Adrenal gland (tissue), 12 donors: Measurements from ENCODE around the gene PATJ. TPM values are rescaled to one million over a fixed set of nuclear protein-coding genes. Genes with fewer than 3 reads are reported as not detected.

Source experiments
- DNase-seq, 7 donors: peaks; one replicate each; pipeline ENCODE4 v3.0.0-alpha.2; 2019 to 2020
- H3K27ac ChIP-seq, 5 donors: fragments of 200-600 bp; sonication (generic) in 4 of 5; 1 replicate in 3 of 5; 2 replicates in 2 of 5; pipeline versions ENCODE4 v1.5.1 to v1.8.0; 2016 to 2020; ENCODE audit warnings: mild to moderate bottlenecking in 1 of 5
- H3K27me3 ChIP-seq: fragments of 200-600 bp; 2 replicates; pipeline ENCODE4 v1.8.0; 2021
- H3K36me3 ChIP-seq, 2 donors: fragments of 200-600 bp; replicated peaks in 1 of 2; 1 replicate in 1 of 2; 2 replicates in 1 of 2; pipeline versions ENCODE4 v1.5.1 to v1.8.0; 2018 to 2022
- H3K4me1 ChIP-seq, 2 donors: fragments of 200-600 bp; replicated peaks in 1 of 2; 1 replicate in 1 of 2; 2 replicates in 1 of 2; pipeline versions ENCODE4 v1.5.1 to v1.8.0; 2018 to 2021
- H3K4me3 ChIP-seq, 4 donors: fragments of 200-600 bp; sonication (generic) in 3 of 4; one replicate each; pipeline ENCODE4 v1.5.1; 2016 to 2018
- H3K9me3 ChIP-seq, 3 donors: fragments of 200-600 bp; sonication (generic) in 1 of 3; replicated peaks in 1 of 3; 1 replicate in 2 of 3; 2 replicates in 1 of 3; pipeline versions ENCODE4 v1.5.1 to v1.8.0; 2016 to 2021
- CTCF ChIP-seq, 6 experiments: fragments of 450-650 bp in 4 of 6; fragments of 200-600 bp in 2 of 6; sonication (generic) in 1 of 6; IDR thresholded peaks; 1 replicate in 5 of 6; 2 replicates in 1 of 6; pipeline versions ENCODE4 v1.5.1 to v1.8.0; 2016 to 2021; ENCODE audit warnings: antibody characterized with exemption in 6 of 6, mild to moderate bottlenecking in 2 of 6, moderate library complexity in 1 of 6
- POLR2A ChIP-seq, 2 donors: fragments of 450-650 bp; IDR thresholded peaks; one replicate each; pipeline ENCODE4 v1.6.1; 2017; ENCODE audit warnings: antibody characterized with exemption in 2 of 2, mild to moderate bottlenecking in 2 of 2, moderate library complexity in 1 of 2
- WGBS, 4 donors: extraction: QIAGEN DNeasy Blood & Tissue Kit in 2 of 4; methylation state at CpG; one replicate each; pipeline versions ENCODE4 v1.1.5 to v1.1.7; 2013 to 2017; 5-methylcytosine and 5-hydroxymethylcytosine counted together
- intact Hi-C, 2 donors: fragments of 100-400 bp; cut with DNase I; formaldehyde crosslinking; loops; one replicate each; pipeline versions ENCODE4 v1.14.1 to v1.15.0; 2022 to 2023
- polyA plus RNA-seq, 3 donors: library from polyadenylated mRNA; stranded (reverse); fragments of 200-250 nt in 2 of 3; fragments of 350-450 nt in 1 of 3; fragmentation: Illumina TruSeq in 1 of 3; extraction: RNeasy Lipid Tissue Mini Kit (QIAGEN cat#74804) in 1 of 3; gene quantifications; one replicate each; pipeline ENCODE4 v1.2.3, GENCODE V29; 2013 to 2014
- total RNA-seq, 9 donors: library from RNA; depleted of rRNA in 4 of 9; stranded (reverse); fragments of >200 nt in 4 of 9; fragments of 120-200 nt in 1 of 9; fragmentation: NEBNext Ultra II Directional in 1 of 9; extraction: Animal tissue kit (Norgen Biotek cat#: 25700) in 1 of 9; gene quantifications; one replicate each; pipeline versions ENCODE4 v1.1.0 to v1.2.4, GENCODE V29; 2013 to 2023
- donor health status: healthy with polysubstance abuse.
- donor health status: Bipolar disorder and iron deficiency.
- donor health status: DM: yes; HTN: yes; CAD: no.
- donor health status: DM: no; HTN: no; CAD: no.
- donor health status: DM: no; HTN: no; CAD: no.
- donor health status: DM: yes; HTN: yes; CAD: no.

The PATJ gene
- total and polyA plus RNA-seq, 12 donors: 6.8 to 36.6 (median 23.4) TPM

GRCh38 chr1:62198069-62198780, 455.9 kb downstream of the PATJ start:
- Histone ChIP-seq H3K9me3 (no peaks in the 10 kb centered on the region), H3K4me1 (peaks cover 0 to 7% of the 10 kb centered on the region in 2 donors), H3K4me3 (no peak overlapping the region), H3K27ac (no peak overlapping the region), H3K36me3 (no peaks in the 10 kb centered on the region), H3K27me3 (peaks cover 15% of the 10 kb centered on the region)
- DNase-seq: no peak
- 51 to 56% (median 54%) methylated on average over 14 of the region's 14 CpGs for WGBS, 4 donors
- no peak for TF ChIP-seq POLR2A (IDR thresholded peaks at IDR 0.05)
- TF ChIP-seq CTCF (IDR thresholded peaks at IDR 0.05): no peak
- intact Hi-C loops: no loop called here

- Histone ChIP-seq H3K4me3 (no peak overlapping the region), H3K27ac (no peak overlapping the region), H3K9me3 (no peaks in the 10 kb centered on the region), H3K36me3 (no peaks in the 10 kb centered on the region), H3K27me3 (peaks cover 15% of the 10 kb centered on the region), H3K4me1 (peaks cover 0 to 7% of the 10 kb centered on the region in 2 donors)
- intact Hi-C loops: no loop called here
- peak; percentile 30 to 84 (median 83) for DNase-seq
- no peak for TF ChIP-seq POLR2A (IDR thresholded peaks at IDR 0.05)
- no peak for TF ChIP-seq CTCF (IDR thresholded peaks at IDR 0.05)
- WGBS, 4 donors: 3 to 15% (median 12%) methylated on average over 3 of the region's 3 CpGs
Measured at GRCh38 chr1:62198781-62199125, 456.5 kb downstream of the PATJ start.

- Histone ChIP-seq H3K36me3 (no peaks in the 10 kb centered on the region), H3K27me3 (no peaks in the 10 kb centered on the region), H3K9me3 (no peaks in the 10 kb centered on the region), H3K4me1 (no peaks in the 10 kb centered on the region), H3K4me3 (no peak overlapping the region), H3K27ac (no peak overlapping the region)
- intact Hi-C loops: no loop called here
- no peak for DNase-seq
- no peak for TF ChIP-seq POLR2A (IDR thresholded peaks at IDR 0.05)
- TF ChIP-seq CTCF (IDR thresholded peaks at IDR 0.05): no peak
- WGBS, 4 donors: 85 to 98% (median 91%) methylated on average over 2 of the region's 2 CpGs
Measured at GRCh38 chr1:62207187-62207586, 464.9 kb downstream of the PATJ start.

GRCh38 chr1:62208087-62208486, 465.8 kb downstream of the PATJ start:
- Histone ChIP-seq H3K4me1 (no peaks in the 10 kb centered on the region), H3K27me3 (no peaks in the 10 kb centered on the region), H3K36me3 (no peaks in the 10 kb centered on the region), H3K27ac (no peak overlapping the region), H3K4me3 (no peak overlapping the region), H3K9me3 (no peaks in the 10 kb centered on the region)
- WGBS, 4 donors: 85 to 93% (median 86%) methylated on average over 5 of the region's 5 CpGs
- no peak for DNase-seq
- intact Hi-C loops: no loop called here
- TF ChIP-seq CTCF (IDR thresholded peaks at IDR 0.05) (no peak), POLR2A (IDR thresholded peaks at IDR 0.05) (no peak)
